GM23338 (cell line): Measurements from ENCODE around the gene MFSD6. TPM values are rescaled to one million over a fixed set of nuclear protein-coding genes. Genes with fewer than 3 reads are reported as not detected.

Experiments used
- ATAC-seq: fragments of 200-7000 bp; cut with Tn5 transposase; 3 replicates; pipeline ENCODE4 v1.9.1; 2020
- DNase-seq: peaks from one replicate; pipeline ENCODE4 v3.0.0-alpha.2; 2015; ENCODE audit warnings: low spot score
- H2AFZ ChIP-seq: fragments of 200-600 bp; sonication (generic); 2 replicates; pipeline ENCODE4 v1.8.0; 2016; ENCODE audit warnings: antibody characterized with exemption, mild to moderate bottlenecking, moderate library complexity
- H3F3A ChIP-seq: fragments of 200-600 bp; sonication (generic); replicated peaks from 2 replicates; pipeline ENCODE4 v1.8.0; 2017; ENCODE audit warnings: antibody characterized with exemption, mixed run types, low read depth
- H3K27ac ChIP-seq: fragments of 200-600 bp; sonication (generic); 2 replicates; pipeline ENCODE4 v1.6.1; 2016; ENCODE audit warnings: low read depth
- H3K27me3 ChIP-seq: fragments of 200-600 bp; sonication (generic); 2 replicates; pipeline ENCODE4 v1.8.0; 2016; ENCODE audit warnings: mild to moderate bottlenecking, mixed run types, moderate library complexity; ENCODE audit not compliant: insufficient read depth
- H3K36me3 ChIP-seq: fragments of 200-600 bp; sonication (generic); 2 replicates; pipeline ENCODE4 v1.8.0; 2016; ENCODE audit warnings: mild to moderate bottlenecking; ENCODE audit not compliant: insufficient read depth
- H3K4me1 ChIP-seq: fragments of 200-600 bp; sonication (generic); 2 replicates; pipeline ENCODE4 v1.8.0; 2016; ENCODE audit warnings: mild to moderate bottlenecking, moderate library complexity; ENCODE audit not compliant: insufficient read depth
- H3K4me2 ChIP-seq: fragments of 200-600 bp; sonication (generic); 2 replicates; pipeline ENCODE4 v1.7.1; 2017; ENCODE audit warnings: mixed run types
- H3K4me3 ChIP-seq: fragments of 200-600 bp; sonication (generic); 2 replicates; pipeline ENCODE4 v1.6.1; 2016; ENCODE audit warnings: mixed run types
- H3K79me2 ChIP-seq: fragments of 200-600 bp; sonication (generic); replicated peaks from 2 replicates; pipeline ENCODE4 v1.8.0; 2017; ENCODE audit warnings: mild to moderate bottlenecking; ENCODE audit not compliant: insufficient read depth
- H3K9me2 ChIP-seq: fragments of 200-600 bp; sonication (generic); 2 replicates; pipeline ENCODE4 v1.8.0; 2017; ENCODE audit not compliant: insufficient read depth
- H4K20me1 ChIP-seq: fragments of 200-600 bp; sonication (generic); replicated peaks from 2 replicates; pipeline ENCODE4 v1.8.0; 2017; ENCODE audit warnings: mild to moderate bottlenecking; ENCODE audit not compliant: insufficient read depth
- H3K27ac Mint-ChIP-seq: 2 replicates; pipeline ENCODE4 v1.8.0; 2020; ENCODE audit warnings: inconsistent platforms, mild to moderate bottlenecking, moderate library complexity, mixed read lengths
- H3K27me3 Mint-ChIP-seq: 3 replicates; pipeline ENCODE4 v1.8.0; 2022; ENCODE audit warnings: low read depth, mild to moderate bottlenecking, moderate library complexity, mixed read lengths, inconsistent platforms; ENCODE audit not compliant: insufficient read depth, poor library complexity
- H3K36me3 Mint-ChIP-seq: 3 replicates; pipeline ENCODE4 v1.8.0; 2021; ENCODE audit warnings: low read depth, mild to moderate bottlenecking, inconsistent platforms, moderate library complexity, mixed read lengths
- H3K4me1 Mint-ChIP-seq: 3 replicates; pipeline ENCODE4 v1.8.0; 2020; ENCODE audit warnings: mild to moderate bottlenecking, inconsistent platforms, mixed read lengths
- H3K4me3 Mint-ChIP-seq: 3 replicates; pipeline ENCODE4 v1.8.0; 2021; ENCODE audit warnings: moderate library complexity, mild to moderate bottlenecking, inconsistent platforms, mixed read lengths
- H3K9me3 Mint-ChIP-seq: 3 replicates; pipeline ENCODE4 v1.8.0; 2020; ENCODE audit warnings: moderate library complexity, mild to moderate bottlenecking, inconsistent platforms, mixed read lengths
- CREB1 ChIP-seq: fragments of 250-450 bp; sonication (Bioruptor Pico); IDR thresholded peaks from 2 replicates; pipeline ENCODE4 v1.5.0; 2020; ENCODE audit warnings: low read depth, mild to moderate bottlenecking, moderate library complexity
- EZH2 ChIP-seq: fragments of 200-600 bp; sonication (generic); IDR thresholded peaks from one replicate; pipeline ENCODE4 v1.8.0; 2017; ENCODE audit warnings: antibody characterized with exemption, mild to moderate bottlenecking, low read depth; ENCODE audit not compliant: unreplicated experiment
- POLR2AphosphoS5 ChIP-seq: IDR thresholded peaks from 2 replicates; pipeline ENCODE4 v1.6.1; 2016; ENCODE audit warnings: antibody characterized with exemption, low read depth
- ZNF114 ChIP-seq: fragments of 250-450 bp; sonication (Bioruptor Pico); IDR thresholded peaks from 2 replicates; pipeline ENCODE4 v1.5.0; 2020; ENCODE audit warnings: mild to moderate bottlenecking, moderate library complexity
- ZNF331 ChIP-seq: fragments of 250-450 bp; sonication (Bioruptor Pico); IDR thresholded peaks from 2 replicates; pipeline ENCODE4 v1.5.0; 2020; ENCODE audit warnings: low read depth, mild to moderate bottlenecking, moderate library complexity
- ZNF462 ChIP-seq: fragments of 250-450 bp; sonication (Bioruptor Pico); IDR thresholded peaks from 2 replicates; pipeline ENCODE4 v1.5.0; 2020; ENCODE audit warnings: mild to moderate bottlenecking, moderate library complexity
- polyA plus RNA-seq: library from polyadenylated mRNA; unstranded; fragments of >200 nt; fragmentation: Nextera tagmentation; extraction: Ambion mirVana; gene quantifications from 2 replicates; pipeline ENCODE4 v1.2.1, GENCODE V29; 2016
- total RNA-seq: library from RNA; depleted of rRNA; stranded (reverse); fragments of >200 nt; shearing (Covaris generic); gene quantifications from 2 replicates; pipeline ENCODE4 v1.2.3, GENCODE V29; 2014
- TF ChIP-seq, protein P1 (sequence below), 2 experiments: fragments of 200-600 bp in 1 of 2; sonication (generic) in 1 of 2; conservative IDR thresholded peaks; 2 replicates each; pipeline versions ENCODE4 v1.5.1 to v1.6.1; 2016 to 2017; ENCODE audit warnings: antibody characterized with exemption in 2 of 2, low read depth in 2 of 2, mild to moderate bottlenecking in 2 of 2, moderate library complexity in 1 of 2

MFSD6 gene
- total and polyA plus RNA-seq, 2 experiments from 2014 or later = 2.3 to 9.6 TPM

GRCh38 chr2:190457256-190457655, 49.1 kb downstream of the MFSD6 start (continued):
- no peak for TF ChIP-seq ZNF462 (CRISPR knock-in tag)

- no peaks in the 10 kb centered on the region for H3K9me3 Mint-ChIP-seq
- no peaks in the 10 kb centered on the region for H3K27me3 ChIP-seq
- no peaks in the 10 kb centered on the region for H3K79me2 ChIP-seq
- H3K4me3 Mint-ChIP-seq = no peak overlapping the region
- H3K4me1 Mint-ChIP-seq = no peaks in the 10 kb centered on the region
- no peak overlapping the region for H3K27ac Mint-ChIP-seq
- H3F3A ChIP-seq = no peaks in the 10 kb centered on the region
- ATAC-seq (no peak), DNase-seq (no peak)
- no peak overlapping the region for H2AFZ ChIP-seq
- H3K4me3 ChIP-seq = no peak overlapping the region
- H3K9me2 ChIP-seq = 0 out of 2 replicates have a peak, but pooled peaks cover 4% of the 10 kb centered on the region
- H3K4me2 ChIP-seq = no peak overlapping the region
- H3K27ac ChIP-seq = no peak overlapping the region
- no peaks in the 10 kb centered on the region for H3K27me3 Mint-ChIP-seq
- no peaks in the 10 kb centered on the region for H4K20me1 ChIP-seq
- no peaks in the 10 kb centered on the region for H3K4me1 ChIP-seq
- no peaks in the 10 kb centered on the region for H3K36me3 Mint-ChIP-seq
- H3K36me3 ChIP-seq = no peaks in the 10 kb centered on the region
- TF ChIP-seq CREB1 (CRISPR knock-in tag) (no peak), EZH2 (no peak), ZNF331 (CRISPR knock-in tag) (no peak), ZNF114 (CRISPR knock-in tag) (no peak), ZNF462 (CRISPR knock-in tag) (no peak), POLR2AphosphoS5 (no peak)
- TF ChIP-seq, protein P1, sequence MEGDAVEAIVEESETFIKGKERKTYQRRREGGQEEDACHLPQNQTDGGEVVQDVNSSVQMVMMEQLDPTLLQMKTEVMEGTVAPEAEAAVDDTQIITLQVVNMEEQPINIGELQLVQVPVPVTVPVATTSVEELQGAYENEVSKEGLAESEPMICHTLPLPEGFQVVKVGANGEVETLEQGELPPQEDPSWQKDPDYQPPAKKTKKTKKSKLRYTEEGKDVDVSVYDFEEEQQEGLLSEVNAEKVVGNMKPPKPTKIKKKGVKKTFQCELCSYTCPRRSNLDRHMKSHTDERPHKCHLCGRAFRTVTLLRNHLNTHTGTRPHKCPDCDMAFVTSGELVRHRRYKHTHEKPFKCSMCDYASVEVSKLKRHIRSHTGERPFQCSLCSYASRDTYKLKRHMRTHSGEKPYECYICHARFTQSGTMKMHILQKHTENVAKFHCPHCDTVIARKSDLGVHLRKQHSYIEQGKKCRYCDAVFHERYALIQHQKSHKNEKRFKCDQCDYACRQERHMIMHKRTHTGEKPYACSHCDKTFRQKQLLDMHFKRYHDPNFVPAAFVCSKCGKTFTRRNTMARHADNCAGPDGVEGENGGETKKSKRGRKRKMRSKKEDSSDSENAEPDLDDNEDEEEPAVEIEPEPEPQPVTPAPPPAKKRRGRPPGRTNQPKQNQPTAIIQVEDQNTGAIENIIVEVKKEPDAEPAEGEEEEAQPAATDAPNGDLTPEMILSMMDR (conservative IDR thresholded peaks at IDR 0.05; ENCODE audit: low read depth in 2 of 2) = no peak
Observed at GRCh38 chr2:190458352-190459107, 50.4 kb downstream of the MFSD6 start.
